OCI-LY3 (cell line): ENCODE results near the gene ACADVL.
"Not testable (repeated sequence)": the region's sequence is repeated elsewhere in the genome, so short reads cannot be mapped to it uniquely, and the experiment has no call there.

Experiments used
- EZH2phosphoT487 ChIP-seq: fragments of 200-600 bp; shearing (Covaris generic); IDR thresholded peaks from 2 replicates; pipeline ENCODE4 v1.6.1; 2018; ENCODE audit warnings: antibody characterized with exemption, mixed run types, low read depth
- TF ChIP-seq, protein P1 (sequence below): fragments of 200-600, 300-600 bp; sonication (generic); IDR thresholded peaks from 2 replicates; pipeline ENCODE4 v1.5.1; 2014; ENCODE audit warnings: antibody characterized with exemption, low read length, low read depth

DNA sequence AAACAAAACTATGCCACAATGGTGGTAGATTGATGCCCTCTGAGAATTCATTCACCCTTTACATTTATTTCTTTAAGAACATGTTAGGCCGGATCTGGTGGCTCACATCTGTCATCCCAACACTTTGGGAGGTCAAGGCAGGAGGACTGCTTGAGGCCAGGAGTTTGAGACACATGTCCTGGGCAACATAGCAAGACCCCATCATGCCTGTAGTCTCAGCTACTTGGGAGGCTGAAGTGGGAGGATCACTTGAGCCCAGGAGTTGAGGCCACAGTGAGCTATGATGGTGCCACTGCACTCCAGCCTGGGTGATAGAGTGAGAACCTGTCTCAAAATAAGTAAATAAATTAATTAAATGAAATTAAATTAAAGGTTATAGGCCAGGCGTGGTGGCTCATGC, 37.6 kb upstream of the ACADVL start:
- TF ChIP-seq, protein P1, sequence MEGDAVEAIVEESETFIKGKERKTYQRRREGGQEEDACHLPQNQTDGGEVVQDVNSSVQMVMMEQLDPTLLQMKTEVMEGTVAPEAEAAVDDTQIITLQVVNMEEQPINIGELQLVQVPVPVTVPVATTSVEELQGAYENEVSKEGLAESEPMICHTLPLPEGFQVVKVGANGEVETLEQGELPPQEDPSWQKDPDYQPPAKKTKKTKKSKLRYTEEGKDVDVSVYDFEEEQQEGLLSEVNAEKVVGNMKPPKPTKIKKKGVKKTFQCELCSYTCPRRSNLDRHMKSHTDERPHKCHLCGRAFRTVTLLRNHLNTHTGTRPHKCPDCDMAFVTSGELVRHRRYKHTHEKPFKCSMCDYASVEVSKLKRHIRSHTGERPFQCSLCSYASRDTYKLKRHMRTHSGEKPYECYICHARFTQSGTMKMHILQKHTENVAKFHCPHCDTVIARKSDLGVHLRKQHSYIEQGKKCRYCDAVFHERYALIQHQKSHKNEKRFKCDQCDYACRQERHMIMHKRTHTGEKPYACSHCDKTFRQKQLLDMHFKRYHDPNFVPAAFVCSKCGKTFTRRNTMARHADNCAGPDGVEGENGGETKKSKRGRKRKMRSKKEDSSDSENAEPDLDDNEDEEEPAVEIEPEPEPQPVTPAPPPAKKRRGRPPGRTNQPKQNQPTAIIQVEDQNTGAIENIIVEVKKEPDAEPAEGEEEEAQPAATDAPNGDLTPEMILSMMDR, result not testable (repeated sequence)
- TF ChIP-seq EZH2phosphoT487, result not testable (repeated sequence)
